ENCODE results near the gene CADM4.
"Not testable (repeated sequence)": the region's sequence is repeated elsewhere in the genome, so short reads cannot be mapped to it uniquely, and the experiment has no call there.

CADM4 gene, protein sequence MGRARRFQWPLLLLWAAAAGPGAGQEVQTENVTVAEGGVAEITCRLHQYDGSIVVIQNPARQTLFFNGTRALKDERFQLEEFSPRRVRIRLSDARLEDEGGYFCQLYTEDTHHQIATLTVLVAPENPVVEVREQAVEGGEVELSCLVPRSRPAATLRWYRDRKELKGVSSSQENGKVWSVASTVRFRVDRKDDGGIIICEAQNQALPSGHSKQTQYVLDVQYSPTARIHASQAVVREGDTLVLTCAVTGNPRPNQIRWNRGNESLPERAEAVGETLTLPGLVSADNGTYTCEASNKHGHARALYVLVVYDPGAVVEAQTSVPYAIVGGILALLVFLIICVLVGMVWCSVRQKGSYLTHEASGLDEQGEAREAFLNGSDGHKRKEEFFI

GRCh38 chr19:43639519-43640423 lies at the start of gene CADM4:
Gene CADM4, minus strand, starts transcription at chr19:43639850. Its CDS starts 60 bp downstream, at chr19:43639790.
- no peak for DNase-seq

- no peak for DNase-seq
Measured at GRCh38 chr19:43688059-43688701, 48.5 kb upstream of the CADM4 start.

- no peak for DNase-seq
Measured at GRCh38 chr19:43687660-43687997, 48.0 kb upstream of the CADM4 start.

- no peak for DNase-seq
Measured at GRCh38 chr19:43684326-43684725, 44.7 kb upstream of the CADM4 start.

GRCh38 chr19:43683905-43684304 lies 44.3 kb upstream of the CADM4 start:
- DNase-seq, result no peak

GRCh38 chr19:43682824-43683661 lies 43.4 kb upstream of the CADM4 start:
- no peak for DNase-seq

DNA sequence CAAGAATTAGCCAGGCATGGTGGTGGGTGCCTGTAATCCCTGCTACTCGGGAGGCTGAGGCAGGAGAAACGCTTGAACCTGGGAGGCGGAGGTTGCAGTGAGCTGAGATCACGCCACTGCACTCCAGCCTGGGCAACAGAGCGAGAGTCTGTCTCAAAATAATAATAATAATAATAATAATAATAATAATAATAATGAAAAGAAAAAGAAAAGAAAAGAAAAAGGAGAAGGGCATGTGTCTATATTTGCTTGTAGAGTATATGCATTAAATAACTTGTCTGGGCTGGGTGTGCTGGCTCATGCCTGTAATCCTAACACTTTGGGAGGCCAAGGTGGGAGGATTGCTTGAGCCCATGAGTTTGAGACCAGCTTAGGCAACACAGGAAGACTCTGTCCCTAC lies 42.6 kb upstream of the CADM4 start:
- not testable (repeated sequence) for DNase-seq

DNA sequence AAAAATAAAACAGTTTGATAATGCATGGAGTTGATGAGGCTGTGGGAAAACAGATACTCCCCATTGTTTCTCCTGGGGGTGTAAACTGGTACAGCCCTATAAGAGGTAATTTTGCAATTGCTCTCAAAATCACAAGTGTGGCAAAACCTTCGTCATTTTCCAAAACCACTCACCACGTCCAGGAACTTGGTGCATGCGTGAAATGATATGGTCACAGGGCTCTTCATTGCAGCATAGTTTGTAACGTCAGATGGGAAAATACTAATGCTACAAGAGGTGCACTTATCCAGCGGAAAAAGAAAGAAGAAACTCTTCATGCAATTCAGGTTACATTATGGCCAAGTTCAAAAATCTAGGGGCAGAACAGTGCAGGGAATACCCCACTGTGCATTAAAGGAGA lies 42.2 kb upstream of the CADM4 start:
- DNase-seq, result no peak

- DNase-seq, result no peak
Measured at GRCh38 chr19:43678512-43679261, 39.0 kb upstream of the CADM4 start.

DNA sequence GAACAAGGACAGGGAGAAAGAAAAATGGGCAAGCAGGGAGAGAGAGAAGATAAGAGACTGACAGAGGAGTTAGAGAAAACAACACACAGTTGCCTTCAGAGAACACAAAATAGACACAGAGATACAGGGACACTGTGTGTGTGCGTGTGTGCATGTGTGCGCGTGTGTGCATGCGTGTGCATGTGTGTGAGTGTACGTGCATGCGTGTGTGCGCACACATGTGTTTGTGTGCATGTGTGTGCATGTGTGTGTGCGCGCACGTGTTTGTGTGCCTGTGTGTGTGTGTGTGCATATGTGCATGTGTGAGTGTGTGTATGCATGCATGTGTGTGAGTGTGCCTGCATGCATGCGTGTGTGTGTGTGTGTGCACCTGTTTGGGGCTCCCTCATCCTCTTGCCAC lies 36.3 kb upstream of the CADM4 start:
- no peak for DNase-seq

DNA sequence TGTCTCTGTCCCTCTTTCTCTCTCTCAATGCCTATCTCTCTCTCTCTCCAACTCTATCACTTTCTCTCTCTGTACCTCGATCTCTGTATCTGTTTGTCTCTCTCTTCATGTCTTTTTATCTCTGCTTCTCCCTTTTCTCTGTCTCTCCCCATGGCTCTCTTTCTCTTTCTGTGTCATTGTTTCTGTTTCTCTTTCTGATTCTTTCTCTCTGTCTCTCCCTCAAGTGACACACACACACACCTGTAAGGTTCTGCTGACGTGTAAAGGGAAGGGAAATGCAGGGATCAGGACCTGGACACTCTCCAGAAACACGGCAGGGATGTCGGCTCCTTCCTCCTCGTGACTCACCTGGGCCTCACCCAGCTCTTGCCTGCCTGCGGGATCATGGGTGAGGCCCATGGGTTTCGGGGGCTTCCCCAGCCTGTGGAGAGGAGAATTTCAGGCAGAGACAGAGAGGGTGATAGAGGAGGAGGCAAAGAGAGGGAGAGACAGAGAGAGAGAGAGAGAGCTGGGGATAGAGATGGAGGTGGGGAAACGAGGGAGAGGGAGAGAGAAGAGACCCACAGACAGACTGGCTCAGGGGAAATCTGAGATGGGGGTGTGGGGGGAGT lies 35.7 kb upstream of the CADM4 start:
- DNase-seq, result peak; percentile 35

DNA sequence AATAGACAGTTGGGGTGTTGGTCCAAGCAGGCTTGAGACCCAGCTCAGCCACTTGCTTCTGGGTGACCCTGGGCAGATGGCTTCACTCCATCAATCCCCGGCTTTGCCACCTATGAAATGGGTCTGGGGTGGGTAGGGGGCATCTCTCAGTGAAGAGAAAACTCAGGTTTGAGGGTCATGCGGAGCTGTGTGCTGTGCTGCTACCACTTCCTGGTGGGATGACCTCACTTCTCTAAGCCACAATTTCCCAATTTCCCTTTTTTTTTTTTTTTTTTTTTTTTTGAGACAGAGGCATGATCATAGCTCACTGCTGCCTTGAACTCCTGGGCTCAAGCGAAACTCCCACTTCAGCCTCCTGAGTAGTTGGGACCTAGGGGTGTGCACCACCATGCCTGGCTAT lies 34.9 kb upstream of the CADM4 start:
- DNase-seq, result no peak

- DNase-seq, result no peak
Measured at GRCh38 chr19:43674183-43674582, 34.5 kb upstream of the CADM4 start.

- no peak for DNase-seq
Measured at GRCh38 chr19:43673637-43674036, 34.0 kb upstream of the CADM4 start.

- DNase-seq, result no peak
Measured at GRCh38 chr19:43672061-43672679, 32.5 kb upstream of the CADM4 start.

DNA sequence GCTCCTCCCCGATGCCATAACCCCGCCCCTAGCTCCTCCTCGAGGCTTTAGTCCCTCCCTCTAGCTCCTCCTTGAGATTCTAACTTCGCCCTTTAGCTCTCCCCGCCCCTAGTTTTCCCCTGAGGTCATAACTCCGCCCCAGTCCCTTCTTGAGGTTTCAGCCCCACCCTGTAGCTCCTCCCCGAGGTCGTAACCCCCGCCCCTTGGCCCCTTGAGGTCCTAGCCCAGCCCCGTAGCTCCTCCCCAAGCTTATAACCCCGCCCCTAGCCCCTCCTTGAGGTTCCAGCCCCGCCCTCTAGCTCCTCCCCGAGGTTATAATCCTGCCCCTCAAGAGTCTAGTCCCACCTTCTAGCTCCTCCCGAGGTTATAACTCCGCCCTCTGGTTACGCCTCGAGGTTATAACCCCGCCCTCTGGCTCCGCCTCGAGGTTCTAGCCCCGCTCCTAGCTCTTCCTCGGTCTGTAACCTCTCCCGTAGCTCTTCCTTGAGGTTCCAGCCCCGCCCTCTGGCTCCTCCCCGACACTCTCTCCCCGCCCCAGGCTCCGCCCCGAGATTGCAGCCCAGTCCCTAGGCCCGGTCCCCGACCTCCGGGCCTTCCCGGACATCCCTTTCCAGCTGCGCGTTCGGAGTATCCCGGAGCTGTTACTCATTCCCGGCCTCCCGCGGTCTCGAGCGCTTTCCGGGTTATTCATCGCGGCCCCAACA lies 28.9 kb upstream of the CADM4 start:
- peak; percentile 98 for DNase-seq

DNA sequence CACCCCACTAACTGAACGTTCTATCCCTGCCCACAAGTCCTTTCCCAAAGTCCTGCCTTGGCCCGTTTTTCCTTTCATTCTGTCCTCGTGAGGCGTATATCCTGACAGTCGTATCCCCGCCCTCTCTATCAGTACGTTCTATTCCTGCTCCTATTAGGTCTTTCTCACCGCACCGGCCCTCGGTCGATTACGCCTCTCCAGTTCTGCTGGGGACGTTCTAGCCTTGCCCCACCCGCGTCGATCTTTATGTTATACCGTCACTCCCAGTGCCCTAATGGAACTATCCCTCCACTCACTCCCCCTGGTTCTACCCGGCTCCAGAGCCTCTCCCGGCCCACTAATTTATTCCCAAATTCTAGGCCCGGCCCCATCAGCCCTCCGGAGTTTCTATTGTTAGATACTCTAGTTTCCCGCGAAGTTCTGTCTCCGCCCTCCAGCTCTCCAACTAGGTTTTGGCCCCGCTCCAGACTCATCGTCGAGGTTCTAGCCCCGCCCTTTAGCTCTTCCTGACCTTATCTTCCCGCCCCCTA lies 28.3 kb upstream of the CADM4 start:
- no peak for DNase-seq

- DNase-seq, result no peak
Measured at GRCh38 chr19:43667126-43667875, 27.7 kb upstream of the CADM4 start.

- peak; percentile 53 for DNase-seq
Measured at GRCh38 chr19:43664018-43664417, 24.4 kb upstream of the CADM4 start.

Data from activated CD4-positive, alpha-beta T cell treated with anti-CD3 and anti-CD28 coated beads, Interleukin-10, Interleukin-2, amounts not matched to agents 100 ng/mL and 50 ng/mL, durations not matched to agents 16 hours and 8 hours (primary cell).